Measurements from ENCODE around the gene TANC1. TPM values are rescaled to one million over a fixed set of nuclear protein-coding genes. Genes with fewer than 3 reads are reported as not detected.

Gene TANC1
- total RNA-seq, 5 donors from 2014 or later (not counting 1 experiment from before 2014, with no cell fraction given), result 0.26 to 0.61 (median 0.50) TPM

DNA sequence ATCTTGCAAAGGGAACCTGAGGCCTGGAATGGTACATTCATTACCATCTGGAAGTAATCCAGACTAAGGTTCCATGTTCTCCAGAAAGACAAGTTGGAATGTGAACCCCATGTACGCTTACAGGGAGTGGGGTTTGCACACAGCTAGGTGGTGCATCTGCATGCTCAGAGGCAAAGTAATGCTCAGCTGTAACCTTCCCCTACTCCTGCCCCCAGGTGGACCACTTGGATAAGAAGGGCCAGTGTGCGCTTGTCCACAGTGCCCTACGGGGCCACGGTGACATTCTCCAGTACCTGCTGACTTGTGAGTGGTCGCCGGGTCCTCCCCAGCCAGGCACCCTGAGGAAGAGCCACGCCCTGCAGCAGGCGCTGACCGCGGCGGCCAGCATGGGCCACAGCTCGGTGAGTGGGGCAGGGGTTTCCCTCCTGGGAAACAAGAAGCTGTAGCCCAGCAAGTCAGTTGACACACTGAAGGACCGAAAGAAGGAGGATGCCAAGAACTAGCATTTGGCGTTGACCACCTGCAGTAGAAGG lies 228.0 kb downstream of the TANC1 start:
- peaks cover 7 to 14% (median 10%) of the 10 kb centered on the region in 3 donors for H3K4me1 Mint-ChIP-seq
- ATAC-seq (replicated peaks in 1 of 4), result no peak
- no peak overlapping the region for H3K4me3 ChIP-seq (ENCODE audit: control insufficient read depth in 1 of 2, extremely low read depth in 1 of 2, low read length in 1 of 2)
- no peak overlapping the region for H3K27ac Mint-ChIP-seq
- POLR2A ChIA-PET, result interaction anchor here in 1 of 2 donors (0.5 to 0.7 kb wide), 2 partner anchors 101 to 305 kb away, joined by 3 to 6 read pairs; no protein-coding TSS in a partner anchor
- no peaks in the 10 kb centered on the region for H3K9me3 Mint-ChIP-seq
- H3K4me3 Mint-ChIP-seq, result no peak overlapping the region
- no peaks in the 10 kb centered on the region for H3K36me3 ChIP-seq (ENCODE audit: control insufficient read depth in 2 of 2, extremely low read depth in 1 of 2, insufficient read depth in 1 of 2, low read length in 1 of 2)
- no peaks in the 10 kb centered on the region for H3K27me3 Mint-ChIP-seq
- no peak overlapping the region for H3K27ac ChIP-seq (ENCODE audit: low read length)
- H3K4me1 ChIP-seq (ENCODE audit: control insufficient read depth in 1 of 2, extremely low read depth in 1 of 2, insufficient read depth in 2 of 2, low read length in 2 of 2), result peaks cover 0 to 7% of the 10 kb centered on the region in 2 experiments
- no peaks in the 10 kb centered on the region for H3K36me3 Mint-ChIP-seq
- no peaks in the 10 kb centered on the region for H3K9me3 ChIP-seq
- no peak for DNase-seq
- 94% methylated on average over 13 of the region's 14 CpGs for WGBS (ENCODE audit: insufficient coverage)
- CTCF ChIA-PET, result no interaction called here
- no peaks in the 10 kb centered on the region for H3K27me3 ChIP-seq (replicated peaks in 1 of 2; ENCODE audit: control insufficient read depth in 2 of 2, extremely low read depth in 1 of 2, insufficient read depth in 2 of 2, low read length in 1 of 2)

DNA sequence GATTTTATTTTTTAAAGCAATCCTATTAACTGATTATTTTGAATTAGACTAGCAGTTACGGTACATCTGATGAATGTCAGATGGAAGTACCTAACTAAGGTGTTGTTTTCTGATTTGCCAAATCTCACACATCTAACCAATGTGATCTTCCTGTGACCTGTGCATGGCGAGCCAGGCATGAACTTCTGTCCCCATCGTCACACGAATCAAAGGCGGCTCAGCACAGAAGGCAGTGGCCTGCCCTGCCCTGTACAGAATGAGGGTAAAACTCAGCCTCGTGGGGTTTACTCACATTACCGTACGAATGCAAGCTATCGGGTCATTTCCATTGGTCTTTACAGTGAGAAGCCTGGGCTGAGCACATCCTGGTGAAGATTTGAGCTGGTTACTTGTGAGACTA lies 230.8 kb downstream of the TANC1 start:
- Mint-ChIP-seq H3K4me1 (peaks cover 16 to 26% (median 25%) of the 10 kb centered on the region in 3 donors), H3K9me3 (no peaks in the 10 kb centered on the region), H3K36me3 (no peaks in the 10 kb centered on the region), H3K27ac (no peak overlapping the region), H3K27me3 (no peaks in the 10 kb centered on the region), H3K4me3 (no peak overlapping the region)
- 92% methylated on average over 8 of the region's 9 CpGs for WGBS (ENCODE audit: insufficient coverage)
- Histone ChIP-seq H3K4me1 (ENCODE audit: control insufficient read depth in 1 of 2, extremely low read depth in 1 of 2, insufficient read depth in 2 of 2, low read length in 2 of 2) (peaks cover 0 to 14% of the 10 kb centered on the region in 2 experiments), H3K27ac (ENCODE audit: low read length) (no peak overlapping the region), H3K9me3 (no peaks in the 10 kb centered on the region), H3K36me3 (ENCODE audit: control insufficient read depth in 2 of 2, extremely low read depth in 1 of 2, insufficient read depth in 1 of 2, low read length in 1 of 2) (no peaks in the 10 kb centered on the region), H3K27me3 (replicated peaks in 1 of 2; ENCODE audit: control insufficient read depth in 2 of 2, extremely low read depth in 1 of 2, insufficient read depth in 2 of 2, low read length in 1 of 2) (no peaks in the 10 kb centered on the region), H3K4me3 (ENCODE audit: control insufficient read depth in 1 of 2, extremely low read depth in 1 of 2, low read length in 1 of 2) (no peak overlapping the region)
- ATAC-seq (replicated peaks in 1 of 4), result no peak
- peak in 1 of 35 experiments; percentile 11 for DNase-seq
- CTCF ChIA-PET, result no interaction called here
- POLR2A ChIA-PET, result no interaction called here

DNA sequence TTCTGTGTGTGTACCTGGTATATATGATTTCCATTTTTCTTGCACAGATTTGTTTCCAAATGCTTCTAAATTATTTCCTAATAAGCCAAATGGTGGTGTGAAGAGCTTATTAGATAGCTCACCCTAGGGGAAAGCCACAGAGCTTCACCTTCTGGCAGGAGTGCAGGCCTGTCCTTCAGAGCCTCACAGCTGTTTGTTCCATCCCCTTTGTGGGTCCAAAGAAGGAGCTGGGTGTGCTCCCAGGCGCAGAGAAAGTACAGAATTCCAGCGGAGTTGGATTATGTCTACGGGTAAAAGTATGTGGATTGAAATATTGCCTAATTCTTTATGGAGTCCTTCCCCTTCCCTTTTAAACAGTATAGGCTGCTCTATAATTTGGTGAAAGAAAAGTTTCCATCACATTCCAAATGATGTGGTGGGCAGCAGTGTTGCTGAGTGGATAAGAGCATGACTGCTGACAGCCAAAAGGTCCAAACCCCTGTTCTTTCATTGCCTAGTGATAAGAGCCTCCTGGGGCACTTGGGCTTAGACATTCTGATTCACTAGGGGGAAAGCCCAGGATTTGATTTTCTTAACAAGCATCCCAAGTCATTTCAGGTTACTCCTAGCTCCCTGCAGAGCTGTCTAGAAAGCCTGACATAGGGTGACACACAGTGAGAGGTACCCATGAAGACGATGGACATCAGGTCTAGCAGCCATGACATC lies 231.5 kb downstream of the TANC1 start:
- DNase-seq (no peak), ATAC-seq (replicated peaks in 1 of 4) (no peak)
- Histone ChIP-seq H3K4me3 (ENCODE audit: control insufficient read depth in 1 of 2, extremely low read depth in 1 of 2, low read length in 1 of 2) (no peak overlapping the region), H3K4me1 (ENCODE audit: control insufficient read depth in 1 of 2, extremely low read depth in 1 of 2, insufficient read depth in 2 of 2, low read length in 2 of 2) (peaks cover 0 to 14% of the 10 kb centered on the region in 2 experiments), H3K9me3 (no peaks in the 10 kb centered on the region), H3K27ac (ENCODE audit: low read length) (no peak overlapping the region), H3K36me3 (ENCODE audit: control insufficient read depth in 2 of 2, extremely low read depth in 1 of 2, insufficient read depth in 1 of 2, low read length in 1 of 2) (no peaks in the 10 kb centered on the region), H3K27me3 (replicated peaks in 1 of 2; ENCODE audit: control insufficient read depth in 2 of 2, extremely low read depth in 1 of 2, insufficient read depth in 2 of 2, low read length in 1 of 2) (no peaks in the 10 kb centered on the region)
- no peak overlapping the region for H3K4me3 Mint-ChIP-seq
- ChIA-PET POLR2A (interaction anchor here in 1 of 2 donors (0.6 kb wide), 2 partner anchors 349 to 1075 kb away, joined by 5 to 21 read pairs; no protein-coding TSS in a partner anchor), CTCF (no interaction called here)
- no peak overlapping the region for H3K27ac Mint-ChIP-seq
- peaks cover 16 to 26% (median 25%) of the 10 kb centered on the region in 3 donors for H3K4me1 Mint-ChIP-seq
- no peaks in the 10 kb centered on the region for H3K9me3 Mint-ChIP-seq
- no peaks in the 10 kb centered on the region for H3K27me3 Mint-ChIP-seq
- no peaks in the 10 kb centered on the region for H3K36me3 Mint-ChIP-seq
- no CpG with 5 or more reads among the region's 4 CpGs for WGBS (ENCODE audit: insufficient coverage)

DNA sequence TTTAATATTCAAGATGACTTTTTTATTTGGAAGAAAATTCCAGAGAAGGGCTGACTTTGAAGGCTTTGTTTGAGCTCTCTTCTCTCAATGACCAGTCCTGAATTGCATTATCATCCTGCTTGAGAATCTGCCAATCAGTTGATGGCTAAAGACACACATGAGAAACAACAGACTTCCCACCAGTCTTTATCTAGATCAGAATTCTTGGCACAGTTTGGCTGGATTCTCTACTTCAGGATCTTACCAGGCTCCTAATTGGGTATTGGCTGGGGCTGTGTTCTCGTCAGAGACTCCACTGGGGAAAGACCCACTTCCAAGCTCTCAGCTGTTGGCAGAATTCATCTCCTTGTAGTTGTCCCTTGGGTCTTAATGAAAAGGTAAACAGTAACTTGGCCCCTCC lies 232.1 kb downstream of the TANC1 start:
- Mint-ChIP-seq H3K4me1 (peaks cover 16 to 26% (median 25%) of the 10 kb centered on the region in 3 donors), H3K9me3 (no peaks in the 10 kb centered on the region), H3K27ac (no peak overlapping the region), H3K27me3 (no peaks in the 10 kb centered on the region), H3K4me3 (no peak overlapping the region), H3K36me3 (no peaks in the 10 kb centered on the region)
- no CpG with 5 or more reads among the region's 1 CpG for WGBS (ENCODE audit: insufficient coverage)
- Histone ChIP-seq H3K4me1 (ENCODE audit: control insufficient read depth in 1 of 2, extremely low read depth in 1 of 2, insufficient read depth in 2 of 2, low read length in 2 of 2) (peaks cover 0 to 14% of the 10 kb centered on the region in 2 experiments), H3K9me3 (no peaks in the 10 kb centered on the region), H3K27ac (ENCODE audit: low read length) (no peak overlapping the region), H3K4me3 (ENCODE audit: control insufficient read depth in 1 of 2, extremely low read depth in 1 of 2, low read length in 1 of 2) (no peak overlapping the region), H3K27me3 (replicated peaks in 1 of 2; ENCODE audit: control insufficient read depth in 2 of 2, extremely low read depth in 1 of 2, insufficient read depth in 2 of 2, low read length in 1 of 2) (no peaks in the 10 kb centered on the region), H3K36me3 (ENCODE audit: control insufficient read depth in 2 of 2, extremely low read depth in 1 of 2, insufficient read depth in 1 of 2, low read length in 1 of 2) (no peaks in the 10 kb centered on the region)
- ChIA-PET CTCF (no interaction called here), POLR2A (interaction anchor here (0.5 to 0.6 kb wide), 2 partner anchors 22 to 349 kb away, joined by 4 to 21 read pairs; no protein-coding TSS in a partner anchor)
- ATAC-seq (replicated peaks in 1 of 4), result no peak
- no peak for DNase-seq

DNA sequence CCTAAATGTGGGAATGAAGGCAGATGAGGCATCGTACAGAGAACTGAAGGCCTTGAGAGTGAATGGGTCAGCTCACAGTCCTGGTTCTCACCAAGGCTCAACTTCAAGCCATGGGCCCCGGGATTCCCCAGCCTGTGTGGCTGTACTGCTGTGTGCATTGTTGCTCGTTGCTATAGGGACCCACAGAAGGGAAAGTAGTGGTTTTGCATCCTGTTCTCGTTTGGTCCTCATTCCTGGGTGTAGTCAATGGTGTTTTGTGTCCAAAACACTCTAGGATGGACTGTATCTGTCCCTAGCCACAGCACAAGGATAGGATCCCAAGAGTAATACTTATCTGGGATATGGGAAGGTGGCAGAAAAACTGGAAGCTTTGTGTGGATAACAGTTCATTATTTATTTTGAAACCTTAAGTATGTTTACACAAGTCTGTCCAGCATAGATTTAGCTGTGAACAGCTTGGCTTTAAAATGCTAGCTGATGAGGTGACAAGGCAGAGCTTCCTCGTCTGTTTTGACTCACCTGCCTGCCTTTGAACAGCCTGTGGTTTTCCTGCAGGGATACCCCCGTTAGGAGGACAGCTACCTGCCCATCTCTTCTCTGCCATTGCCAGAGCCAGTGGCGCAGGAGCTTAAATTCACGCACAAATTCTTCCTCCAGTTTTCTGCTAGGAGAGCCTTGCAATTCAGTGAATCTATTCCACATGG lies 233.1 kb downstream of the TANC1 start:
- H3K36me3 Mint-ChIP-seq, result no peaks in the 10 kb centered on the region
- H3K36me3 ChIP-seq (ENCODE audit: control insufficient read depth in 2 of 2, extremely low read depth in 1 of 2, insufficient read depth in 1 of 2, low read length in 1 of 2), result no peaks in the 10 kb centered on the region
- peaks cover 0 to 14% of the 10 kb centered on the region in 2 experiments for H3K4me1 ChIP-seq (ENCODE audit: control insufficient read depth in 1 of 2, extremely low read depth in 1 of 2, insufficient read depth in 2 of 2, low read length in 2 of 2)
- H3K27me3 ChIP-seq (replicated peaks in 1 of 2; ENCODE audit: control insufficient read depth in 2 of 2, extremely low read depth in 1 of 2, insufficient read depth in 2 of 2, low read length in 1 of 2), result no peaks in the 10 kb centered on the region
- H3K27me3 Mint-ChIP-seq, result no peaks in the 10 kb centered on the region
- ChIA-PET CTCF (interaction anchor here (0.6 to 1.0 kb wide), 2 partner anchors 25 to 32 kb away, joined by 3 read pairs; no protein-coding TSS in a partner anchor), POLR2A (no interaction called here)
- H3K4me1 Mint-ChIP-seq, result peaks cover 16 to 26% (median 25%) of the 10 kb centered on the region in 3 donors
- H3K4me3 ChIP-seq (ENCODE audit: control insufficient read depth in 1 of 2, extremely low read depth in 1 of 2, low read length in 1 of 2), result no peak overlapping the region
- peak overlapping the region in 1 of 3 donors; percentile 43 for H3K4me3 Mint-ChIP-seq
- H3K27ac ChIP-seq (ENCODE audit: low read length), result peak overlapping the region; percentile 33
- no peaks in the 10 kb centered on the region for H3K9me3 Mint-ChIP-seq
- no peaks in the 10 kb centered on the region for H3K9me3 ChIP-seq
- peak overlapping the region; percentile 62 to 74 for H3K27ac Mint-ChIP-seq
- DNase-seq, result peak in 26 of 35 experiments; percentile 6 to 62 (median 32)
- WGBS (ENCODE audit: insufficient coverage), result 19% methylated on average over 5 of the region's 8 CpGs
- peak; percentile 52 to 97 (median 71) for ATAC-seq (replicated peaks in 1 of 4)

DNA sequence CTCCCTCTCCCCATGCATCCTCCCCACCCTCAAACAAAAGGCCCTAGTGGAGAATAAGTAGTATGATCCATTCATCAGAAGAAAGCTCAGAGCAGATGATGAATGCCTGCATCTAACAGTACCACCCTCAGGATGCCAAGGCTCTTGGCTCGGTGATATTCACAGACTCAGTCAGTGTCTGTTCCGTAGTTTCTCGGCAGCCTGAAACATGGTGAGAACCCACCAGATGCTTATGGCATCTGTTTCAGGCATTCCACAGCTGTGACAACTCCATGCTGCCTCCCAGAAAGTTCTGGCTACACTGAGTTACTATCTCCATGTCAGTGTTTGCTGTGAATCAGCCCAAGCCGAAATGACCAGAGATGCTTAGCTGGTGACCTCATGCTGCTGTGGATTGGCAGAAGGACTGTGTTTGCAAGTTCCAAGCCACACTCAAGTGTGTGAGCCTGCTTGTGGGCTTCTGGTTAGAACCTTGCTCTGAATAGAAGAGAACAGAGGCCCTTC lies 234.2 kb downstream of the TANC1 start:
- 96% methylated on average over 3 of the region's 4 CpGs for WGBS (ENCODE audit: insufficient coverage)
- peaks cover 0 to 14% of the 10 kb centered on the region in 2 experiments for H3K4me1 ChIP-seq (ENCODE audit: control insufficient read depth in 1 of 2, extremely low read depth in 1 of 2, insufficient read depth in 2 of 2, low read length in 2 of 2)
- H3K4me1 Mint-ChIP-seq, result peaks cover 16 to 29% (median 26%) of the 10 kb centered on the region in 3 donors
- ChIA-PET CTCF (interaction anchor here in 1 of 2 donors (0.6 kb wide), 1 partner anchor 57 kb away, joined by 5 read pairs; no protein-coding TSS in a partner anchor), POLR2A (no interaction called here)
- H3K36me3 Mint-ChIP-seq, result no peaks in the 10 kb centered on the region
- H3K4me3 Mint-ChIP-seq, result no peak overlapping the region
- no peak overlapping the region for H3K27ac Mint-ChIP-seq
- no peaks in the 10 kb centered on the region for H3K9me3 ChIP-seq
- H3K36me3 ChIP-seq (ENCODE audit: control insufficient read depth in 2 of 2, extremely low read depth in 1 of 2, insufficient read depth in 1 of 2, low read length in 1 of 2), result no peaks in the 10 kb centered on the region
- DNase-seq (no peak), ATAC-seq (replicated peaks in 1 of 4) (peak in 1 of 4 experiments; percentile 27)
- H3K4me3 ChIP-seq (ENCODE audit: control insufficient read depth in 1 of 2, extremely low read depth in 1 of 2, low read length in 1 of 2), result no peak overlapping the region
- no peak overlapping the region for H3K27ac ChIP-seq (ENCODE audit: low read length)
- H3K27me3 ChIP-seq (replicated peaks in 1 of 2; ENCODE audit: control insufficient read depth in 2 of 2, extremely low read depth in 1 of 2, insufficient read depth in 2 of 2, low read length in 1 of 2), result no peaks in the 10 kb centered on the region
- H3K27me3 Mint-ChIP-seq, result no peaks in the 10 kb centered on the region
- H3K9me3 Mint-ChIP-seq, result no peaks in the 10 kb centered on the region

All from T-cell (primary cell).